ENCODE results near the gene MC3R. TPM values are rescaled to one million over a fixed set of nuclear protein-coding genes. Genes with fewer than 3 reads are reported as not detected.
A peak's percentile ranks its signal among the peaks of the same experiment; 100 is the strongest.

Gene MC3R
- polyA plus RNA-seq, 1 donor from 2014 or later = not detected

GRCh38 chr20:56245761-56246160 lies 2.8 kb upstream of the MC3R start:
- H3K79me2 ChIP-seq (replicated peaks; ENCODE audit: insufficient read depth, low read length) = no peaks in the 10 kb centered on the region
- no peak overlapping the region for H3K4me2 ChIP-seq (ENCODE audit: low read length)
- no peaks in the 10 kb centered on the region for H3K36me3 ChIP-seq (ENCODE audit: insufficient read depth, low read length)
- no peaks in the 10 kb centered on the region for H3K9me3 ChIP-seq (ENCODE audit: low read length)
- TF ChIP-seq MXI1 (conservative IDR thresholded peaks at IDR 0.05; ENCODE audit: poor library complexity, severe bottlenecking) (no peak), TAF1 (IDR thresholded peaks at IDR 0.05; ENCODE audit: low read depth) (no peak), CTCF (IDR thresholded peaks at IDR 0.05; ENCODE audit: poor library complexity, severe bottlenecking) (no peak), EZH2 (IDR thresholded peaks at IDR 0.05; ENCODE audit: borderline replicate concordance, insufficient read depth, low read length, poor library complexity, severe bottlenecking) (no peak), EP300 (conservative IDR thresholded peaks at IDR 0.05; ENCODE audit: poor library complexity, severe bottlenecking) (no peak), POLR2AphosphoS5 (IDR thresholded peaks at IDR 0.05) (no peak), RAD21 (conservative IDR thresholded peaks at IDR 0.05) (no peak), SMC3 (conservative IDR thresholded peaks at IDR 0.05; ENCODE audit: poor library complexity) (no peak), REST (IDR thresholded peaks at IDR 0.05; ENCODE audit: borderline replicate concordance) (no peak)
- H3K27me3 ChIP-seq (ENCODE audit: insufficient read depth, low read depth, low read length) = no peaks in the 10 kb centered on the region
- H3K9me2 ChIP-seq (ENCODE audit: insufficient read depth, low read length) = no peaks in the 10 kb centered on the region
- no peaks in the 10 kb centered on the region for H4K20me1 ChIP-seq (ENCODE audit: insufficient read depth)
- H3K4me3 ChIP-seq (ENCODE audit: low read length) = no peak overlapping the region
- no peaks in the 10 kb centered on the region for H3F3A ChIP-seq (ENCODE audit: insufficient read depth, low read length, poor library complexity, severe bottlenecking)
- H2AFZ ChIP-seq (ENCODE audit: low read depth, low read length) = no peak overlapping the region
- no peak overlapping the region for H3K9ac ChIP-seq (ENCODE audit: low read length)
- no peak overlapping the region for H3K27ac ChIP-seq (ENCODE audit: low read length)

- no peaks in the 10 kb centered on the region for H3K9me2 ChIP-seq (ENCODE audit: insufficient read depth, low read length)
- H3K4me3 ChIP-seq (ENCODE audit: low read length) = no peak overlapping the region
- H3K27me3 ChIP-seq (ENCODE audit: insufficient read depth, low read depth, low read length) = no peaks in the 10 kb centered on the region
- H3K79me2 ChIP-seq (replicated peaks; ENCODE audit: insufficient read depth, low read length) = no peaks in the 10 kb centered on the region
- H3K9ac ChIP-seq (ENCODE audit: low read length) = no peak overlapping the region
- no peaks in the 10 kb centered on the region for H3F3A ChIP-seq (ENCODE audit: insufficient read depth, low read length, poor library complexity, severe bottlenecking)
- TF ChIP-seq EZH2 (IDR thresholded peaks at IDR 0.05; ENCODE audit: borderline replicate concordance, insufficient read depth, low read length, poor library complexity, severe bottlenecking) (no peak), POLR2AphosphoS5 (IDR thresholded peaks at IDR 0.05) (no peak), RAD21 (conservative IDR thresholded peaks at IDR 0.05) (peak; percentile 42), TAF1 (IDR thresholded peaks at IDR 0.05; ENCODE audit: low read depth) (no peak), MXI1 (conservative IDR thresholded peaks at IDR 0.05; ENCODE audit: poor library complexity, severe bottlenecking) (no peak), SMC3 (conservative IDR thresholded peaks at IDR 0.05; ENCODE audit: poor library complexity) (no peak), EP300 (conservative IDR thresholded peaks at IDR 0.05; ENCODE audit: poor library complexity, severe bottlenecking) (no peak), CTCF (IDR thresholded peaks at IDR 0.05; ENCODE audit: poor library complexity, severe bottlenecking) (peak; percentile 26), REST (IDR thresholded peaks at IDR 0.05; ENCODE audit: borderline replicate concordance) (no peak)
- no peak overlapping the region for H3K27ac ChIP-seq (ENCODE audit: low read length)
- H2AFZ ChIP-seq (ENCODE audit: low read depth, low read length) = no peak overlapping the region
- H4K20me1 ChIP-seq (ENCODE audit: insufficient read depth) = no peaks in the 10 kb centered on the region
- H3K36me3 ChIP-seq (ENCODE audit: insufficient read depth, low read length) = no peaks in the 10 kb centered on the region
- no peaks in the 10 kb centered on the region for H3K9me3 ChIP-seq (ENCODE audit: low read length)
- H3K4me2 ChIP-seq (ENCODE audit: low read length) = no peak overlapping the region
Observed at GRCh38 chr20:56249244-56249955, 868 bp downstream of the MC3R start.

Measured in neural cell (in vitro differentiated cells).